Parathyroid adenoma (tissue), 2 donors: ENCODE data around the gene SPNS1.
A peak's percentile ranks its signal among the peaks of the same experiment; 100 is the strongest.

Experiments used
- H2AFZ ChIP-seq: fragments of 300-600 bp; sonication (generic); one replicate; pipeline ENCODE4 v1.7.0; 2017; ENCODE audit warnings: antibody characterized with exemption, mild to moderate bottlenecking
- H3K27ac ChIP-seq: fragments of 300-600 bp; sonication (generic); one replicate; pipeline ENCODE4 v1.7.0; 2017
- H3K27me3 ChIP-seq: fragments of 300-600 bp; sonication (generic); one replicate; pipeline ENCODE4 v1.7.0; 2017; ENCODE audit warnings: low read length; ENCODE audit not compliant: control insufficient read depth, insufficient read depth
- H3K36me3 ChIP-seq: fragments of 300-600 bp; sonication (generic); one replicate; pipeline ENCODE4 v1.7.0; 2017; ENCODE audit warnings: low read length; ENCODE audit not compliant: control insufficient read depth, insufficient read depth
- H3K4me1 ChIP-seq: fragments of 300-600 bp; sonication (generic); one replicate; pipeline ENCODE4 v1.7.0; 2017; ENCODE audit warnings: control low read depth
- H3K4me2 ChIP-seq: fragments of 300-600 bp; sonication (generic); one replicate; pipeline ENCODE4 v1.7.0; 2017; ENCODE audit warnings: low read length
- H3K4me3 ChIP-seq: fragments of 300-600 bp; sonication (generic); one replicate; pipeline ENCODE4 v1.7.0; 2017; ENCODE audit warnings: low read depth, low read length
- H3K79me2 ChIP-seq: fragments of 300-600 bp; sonication (generic); one replicate; pipeline ENCODE4 v1.7.0; 2017; ENCODE audit warnings: control low read depth
- H3K9ac ChIP-seq: fragments of 300-600 bp; sonication (generic); one replicate; pipeline ENCODE4 v1.7.0; 2017; ENCODE audit warnings: mild to moderate bottlenecking
- H3K9me3 ChIP-seq: fragments of 300-600 bp; sonication (generic); one replicate; pipeline ENCODE4 v1.7.0; 2017; ENCODE audit warnings: low read length; ENCODE audit not compliant: control insufficient read depth
- TF ChIP-seq, protein P1 (sequence below): fragments of 300-600 bp; sonication (generic); IDR thresholded peaks from one replicate; pipeline ENCODE4 v1.7.0; 2017; ENCODE audit warnings: antibody characterized with exemption, mild to moderate bottlenecking
- donor health status: primary hyperparathyroidism.

Gene SPNS1

DNA sequence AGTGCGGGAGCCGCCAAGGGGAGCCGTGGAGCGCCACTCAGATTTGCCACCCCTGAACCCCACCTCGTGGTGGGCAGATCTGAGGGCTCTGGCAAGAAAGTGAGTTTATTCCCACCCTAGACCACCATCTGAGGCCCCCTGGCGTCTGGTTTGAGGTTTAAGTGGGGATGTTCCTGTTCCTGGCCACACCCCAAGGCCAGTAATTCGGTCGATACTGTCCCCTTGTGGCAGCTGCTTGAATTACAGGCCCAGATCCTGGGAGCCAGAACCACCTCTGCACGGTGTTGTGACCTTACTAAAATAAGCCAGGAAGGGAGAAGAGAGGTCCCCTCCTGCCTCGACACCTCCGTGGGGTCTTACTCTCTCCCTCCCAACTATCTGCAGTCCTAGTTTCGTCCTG is 6.9 kb downstream of the SPNS1 start:
- H3K27me3 ChIP-seq, result no peaks in the 10 kb centered on the region
- no peaks in the 10 kb centered on the region for H3K9me3 ChIP-seq
- no peak overlapping the region for H3K4me2 ChIP-seq
- TF ChIP-seq, protein P1, sequence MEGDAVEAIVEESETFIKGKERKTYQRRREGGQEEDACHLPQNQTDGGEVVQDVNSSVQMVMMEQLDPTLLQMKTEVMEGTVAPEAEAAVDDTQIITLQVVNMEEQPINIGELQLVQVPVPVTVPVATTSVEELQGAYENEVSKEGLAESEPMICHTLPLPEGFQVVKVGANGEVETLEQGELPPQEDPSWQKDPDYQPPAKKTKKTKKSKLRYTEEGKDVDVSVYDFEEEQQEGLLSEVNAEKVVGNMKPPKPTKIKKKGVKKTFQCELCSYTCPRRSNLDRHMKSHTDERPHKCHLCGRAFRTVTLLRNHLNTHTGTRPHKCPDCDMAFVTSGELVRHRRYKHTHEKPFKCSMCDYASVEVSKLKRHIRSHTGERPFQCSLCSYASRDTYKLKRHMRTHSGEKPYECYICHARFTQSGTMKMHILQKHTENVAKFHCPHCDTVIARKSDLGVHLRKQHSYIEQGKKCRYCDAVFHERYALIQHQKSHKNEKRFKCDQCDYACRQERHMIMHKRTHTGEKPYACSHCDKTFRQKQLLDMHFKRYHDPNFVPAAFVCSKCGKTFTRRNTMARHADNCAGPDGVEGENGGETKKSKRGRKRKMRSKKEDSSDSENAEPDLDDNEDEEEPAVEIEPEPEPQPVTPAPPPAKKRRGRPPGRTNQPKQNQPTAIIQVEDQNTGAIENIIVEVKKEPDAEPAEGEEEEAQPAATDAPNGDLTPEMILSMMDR, result peak; percentile 44
- peaks cover 2% of the 10 kb centered on the region for H3K79me2 ChIP-seq
- H2AFZ ChIP-seq, result no peak overlapping the region
- H3K4me3 ChIP-seq, result no peak overlapping the region
- no peaks in the 10 kb centered on the region for H3K4me1 ChIP-seq
- no peak overlapping the region for H3K9ac ChIP-seq
- H3K27ac ChIP-seq, result no peak overlapping the region
- no peaks in the 10 kb centered on the region for H3K36me3 ChIP-seq

DNA sequence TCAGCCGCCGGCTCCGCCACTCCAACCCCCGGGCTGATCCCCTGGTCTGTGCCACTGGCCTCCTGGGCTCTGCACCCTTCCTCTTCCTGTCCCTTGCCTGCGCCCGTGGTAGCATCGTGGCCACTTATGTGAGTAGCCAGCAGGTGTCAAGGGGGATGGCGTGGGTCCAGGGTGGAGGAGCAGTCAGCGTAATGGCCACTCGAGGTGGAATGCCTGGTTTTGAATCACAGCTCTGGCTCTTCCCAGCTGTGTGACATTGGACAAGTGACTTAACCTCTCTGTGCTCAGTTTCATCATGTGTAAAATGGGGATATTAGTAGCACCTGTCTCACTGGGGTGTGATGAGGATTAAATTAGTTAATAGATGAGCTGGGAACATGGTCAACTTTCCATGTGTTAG is 7.8 kb downstream of the SPNS1 start:
- no peaks in the 10 kb centered on the region for H3K27me3 ChIP-seq
- H3K9ac ChIP-seq, result no peak overlapping the region
- H3K27ac ChIP-seq, result no peak overlapping the region
- peaks cover 2% of the 10 kb centered on the region for H3K79me2 ChIP-seq
- H3K36me3 ChIP-seq, result no peaks in the 10 kb centered on the region
- no peak overlapping the region for H2AFZ ChIP-seq
- TF ChIP-seq, protein P1, result no peak
- H3K4me2 ChIP-seq, result no peak overlapping the region
- no peaks in the 10 kb centered on the region for H3K4me1 ChIP-seq
- no peak overlapping the region for H3K4me3 ChIP-seq
- no peaks in the 10 kb centered on the region for H3K9me3 ChIP-seq

DNA sequence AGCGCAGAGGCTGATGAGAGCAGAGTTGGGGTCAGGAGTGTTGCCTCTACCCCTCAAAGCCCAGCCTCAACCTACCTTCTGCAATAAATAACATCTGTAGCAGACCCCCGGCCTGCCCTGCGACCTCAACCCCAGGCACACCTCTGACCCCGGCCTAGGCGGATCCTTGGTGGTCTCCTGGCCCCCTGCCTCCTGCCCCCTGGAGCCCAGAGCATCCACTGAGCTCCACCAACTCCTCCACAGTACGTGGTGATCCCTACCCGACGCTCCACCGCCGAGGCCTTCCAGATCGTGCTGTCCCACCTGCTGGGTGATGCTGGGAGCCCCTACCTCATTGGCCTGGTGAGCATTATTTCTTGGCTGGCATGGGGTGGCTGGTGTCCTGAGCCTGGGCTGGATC is 8.4 kb downstream of the SPNS1 start:
- Histone ChIP-seq H3K27ac (no peak overlapping the region), H3K9ac (no peak overlapping the region), H3K4me1 (no peaks in the 10 kb centered on the region), H3K79me2 (peaks cover 2% of the 10 kb centered on the region), H3K27me3 (no peaks in the 10 kb centered on the region), H2AFZ (no peak overlapping the region), H3K4me2 (no peak overlapping the region), H3K36me3 (no peaks in the 10 kb centered on the region), H3K9me3 (no peaks in the 10 kb centered on the region), H3K4me3 (no peak overlapping the region)
- TF ChIP-seq, protein P1, result no peak

DNA sequence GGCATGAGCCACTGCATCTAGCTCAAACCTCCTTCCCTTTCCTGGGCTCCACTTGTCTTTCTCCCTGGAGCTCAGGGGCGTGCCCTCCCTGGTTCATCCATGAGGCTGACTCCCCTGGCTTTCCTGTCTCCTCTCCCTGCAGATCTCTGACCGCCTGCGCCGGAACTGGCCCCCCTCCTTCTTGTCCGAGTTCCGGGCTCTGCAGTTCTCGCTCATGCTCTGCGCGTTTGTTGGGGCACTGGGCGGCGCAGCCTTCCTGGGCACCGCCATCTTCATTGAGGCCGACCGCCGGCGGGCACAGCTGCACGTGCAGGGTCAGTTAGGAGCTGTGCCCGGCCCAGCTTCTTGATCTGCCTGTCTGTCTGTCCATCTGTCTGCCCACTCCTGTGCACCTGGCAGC is 9.1 kb downstream of the SPNS1 start:
- Histone ChIP-seq H3K9me3 (no peaks in the 10 kb centered on the region), H3K79me2 (peaks cover 2% of the 10 kb centered on the region), H3K9ac (no peak overlapping the region), H3K27me3 (no peaks in the 10 kb centered on the region), H2AFZ (no peak overlapping the region), H3K4me3 (no peak overlapping the region), H3K27ac (no peak overlapping the region), H3K4me1 (no peaks in the 10 kb centered on the region), H3K4me2 (no peak overlapping the region), H3K36me3 (no peaks in the 10 kb centered on the region)
- TF ChIP-seq, protein P1, result no peak

DNA sequence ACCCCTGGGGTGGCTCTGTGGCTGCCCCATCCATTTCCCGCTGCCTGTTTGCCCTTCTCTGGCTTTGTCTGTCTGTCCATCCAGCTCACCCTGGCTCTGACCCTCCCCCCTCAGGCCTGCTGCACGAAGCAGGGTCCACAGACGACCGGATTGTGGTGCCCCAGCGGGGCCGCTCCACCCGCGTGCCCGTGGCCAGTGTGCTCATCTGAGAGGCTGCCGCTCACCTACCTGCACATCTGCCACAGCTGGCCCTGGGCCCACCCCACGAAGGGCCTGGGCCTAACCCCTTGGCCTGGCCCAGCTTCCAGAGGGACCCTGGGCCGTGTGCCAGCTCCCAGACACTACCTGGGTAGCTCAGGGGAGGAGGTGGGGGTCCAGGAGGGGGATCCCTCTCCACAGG is 9.5 kb downstream of the SPNS1 start:
- Histone ChIP-seq H3K4me2 (no peak overlapping the region), H2AFZ (no peak overlapping the region), H3K9ac (no peak overlapping the region), H3K27me3 (no peaks in the 10 kb centered on the region), H3K36me3 (no peaks in the 10 kb centered on the region), H3K4me1 (no peaks in the 10 kb centered on the region), H3K4me3 (no peak overlapping the region), H3K9me3 (no peaks in the 10 kb centered on the region), H3K79me2 (peaks cover 2% of the 10 kb centered on the region), H3K27ac (no peak overlapping the region)
- TF ChIP-seq, protein P1, result no peak
